ENCODE measurements around the gene USP6.
"Not testable (repeated sequence)": the region's sequence is repeated elsewhere in the genome, so short reads cannot be mapped to it uniquely, and the experiment has no call there.

DNA sequence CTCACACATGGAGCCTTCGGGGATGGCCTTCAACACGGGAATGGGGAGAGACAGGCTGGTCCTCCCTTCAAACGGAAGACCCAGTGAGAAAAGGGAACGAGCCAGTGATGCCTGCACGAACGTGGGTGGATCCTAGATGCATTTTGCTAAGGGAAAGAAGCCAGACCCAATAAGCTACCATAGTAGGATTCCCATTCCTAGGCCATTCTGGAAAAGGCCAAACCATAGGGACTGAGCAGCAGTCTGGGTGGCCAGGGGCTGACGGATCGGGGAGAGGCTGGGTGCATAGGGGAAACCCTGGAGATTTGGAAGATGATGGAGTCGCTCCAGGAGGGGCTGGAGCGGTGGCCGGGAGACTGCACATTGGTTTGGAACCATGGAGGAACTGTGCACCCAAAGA, 18.7 kb downstream of the USP6 start:
- TF ChIP-seq, protein P1, sequence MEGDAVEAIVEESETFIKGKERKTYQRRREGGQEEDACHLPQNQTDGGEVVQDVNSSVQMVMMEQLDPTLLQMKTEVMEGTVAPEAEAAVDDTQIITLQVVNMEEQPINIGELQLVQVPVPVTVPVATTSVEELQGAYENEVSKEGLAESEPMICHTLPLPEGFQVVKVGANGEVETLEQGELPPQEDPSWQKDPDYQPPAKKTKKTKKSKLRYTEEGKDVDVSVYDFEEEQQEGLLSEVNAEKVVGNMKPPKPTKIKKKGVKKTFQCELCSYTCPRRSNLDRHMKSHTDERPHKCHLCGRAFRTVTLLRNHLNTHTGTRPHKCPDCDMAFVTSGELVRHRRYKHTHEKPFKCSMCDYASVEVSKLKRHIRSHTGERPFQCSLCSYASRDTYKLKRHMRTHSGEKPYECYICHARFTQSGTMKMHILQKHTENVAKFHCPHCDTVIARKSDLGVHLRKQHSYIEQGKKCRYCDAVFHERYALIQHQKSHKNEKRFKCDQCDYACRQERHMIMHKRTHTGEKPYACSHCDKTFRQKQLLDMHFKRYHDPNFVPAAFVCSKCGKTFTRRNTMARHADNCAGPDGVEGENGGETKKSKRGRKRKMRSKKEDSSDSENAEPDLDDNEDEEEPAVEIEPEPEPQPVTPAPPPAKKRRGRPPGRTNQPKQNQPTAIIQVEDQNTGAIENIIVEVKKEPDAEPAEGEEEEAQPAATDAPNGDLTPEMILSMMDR (IDR thresholded peaks at IDR 0.05): not testable (repeated sequence)
- not testable (repeated sequence) for TF ChIP-seq POLR2A (IDR thresholded peaks at IDR 0.05)

Measured in right lobe of liver (tissue), 4 donors.